Osteocyte (in vitro differentiated cells): Measurements from ENCODE around the gene JHY. TPM values are rescaled to one million over a fixed set of nuclear protein-coding genes. Genes with fewer than 3 reads are reported as not detected.

Experiments used
- DNase-seq: peaks from one replicate; pipeline ENCODE4 v3.0.0; 2021; ENCODE audit warnings: mixed read lengths; ENCODE audit not compliant: unreplicated experiment; ENCODE audit errors: extremely low spot score
- H3K27ac Mint-ChIP-seq: one replicate; pipeline ENCODE4 v1.8.0; 2021; ENCODE audit warnings: mild to moderate bottlenecking, mixed read lengths; ENCODE audit not compliant: unreplicated experiment
- H3K27me3 Mint-ChIP-seq: one replicate; pipeline ENCODE4 v1.8.0; 2021; ENCODE audit warnings: mixed read lengths; ENCODE audit not compliant: unreplicated experiment
- H3K36me3 Mint-ChIP-seq: one replicate; pipeline ENCODE4 v1.8.0; 2021; ENCODE audit warnings: mixed read lengths; ENCODE audit not compliant: unreplicated experiment
- H3K4me1 Mint-ChIP-seq: one replicate; pipeline ENCODE4 v1.8.0; 2021; ENCODE audit warnings: mixed read lengths; ENCODE audit not compliant: unreplicated experiment
- H3K4me3 Mint-ChIP-seq: one replicate; pipeline ENCODE4 v1.8.0; 2021; ENCODE audit warnings: mild to moderate bottlenecking, moderate library complexity, mixed read lengths; ENCODE audit not compliant: unreplicated experiment
- H3K9me3 Mint-ChIP-seq: one replicate; pipeline ENCODE4 v1.8.0; 2021; ENCODE audit warnings: mixed read lengths; ENCODE audit not compliant: unreplicated experiment
- total RNA-seq: library from RNA; stranded (reverse); gene quantifications from 2 replicates; pipeline ENCODE4 v1.2.1, GENCODE V29; 2021
- TF ChIP-seq, protein P1 (sequence below): fragments of 200-600 bp; sonication (generic); IDR thresholded peaks from 2 replicates; pipeline ENCODE4 v1.5.0; 2021; ENCODE audit warnings: antibody characterized with exemption, mild to moderate bottlenecking, moderate library complexity

JHY gene
- total RNA-seq, 1 donor from 2014 or later: 8.6 TPM

DNA sequence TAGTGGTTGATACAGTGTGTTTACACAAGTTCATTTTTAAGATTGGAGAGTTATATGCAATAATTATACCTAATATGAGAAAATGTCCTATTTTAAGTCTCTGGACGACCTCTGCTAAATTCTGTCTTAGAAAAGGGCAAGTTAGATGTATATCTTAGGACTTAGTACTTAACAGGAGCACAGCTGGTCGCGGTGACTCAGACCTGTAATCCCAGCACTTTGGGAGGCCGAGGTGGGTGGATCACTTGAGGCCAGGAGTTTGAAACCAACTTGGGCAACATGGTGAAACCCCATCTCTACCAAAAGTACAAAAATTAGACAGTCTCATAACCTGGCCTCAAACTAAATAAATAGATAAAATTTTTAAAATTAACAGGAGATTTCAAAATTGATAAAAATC is 71.9 kb downstream of the JHY start:
- Mint-ChIP-seq H3K27me3 (peaks cover 5% of the 10 kb centered on the region), H3K4me3 (no peak overlapping the region), H3K9me3 (no peaks in the 10 kb centered on the region), H3K36me3 (peaks cover 13% of the 10 kb centered on the region), H3K4me1 (no peaks in the 10 kb centered on the region), H3K27ac (no peak overlapping the region)
- TF ChIP-seq, protein P1, sequence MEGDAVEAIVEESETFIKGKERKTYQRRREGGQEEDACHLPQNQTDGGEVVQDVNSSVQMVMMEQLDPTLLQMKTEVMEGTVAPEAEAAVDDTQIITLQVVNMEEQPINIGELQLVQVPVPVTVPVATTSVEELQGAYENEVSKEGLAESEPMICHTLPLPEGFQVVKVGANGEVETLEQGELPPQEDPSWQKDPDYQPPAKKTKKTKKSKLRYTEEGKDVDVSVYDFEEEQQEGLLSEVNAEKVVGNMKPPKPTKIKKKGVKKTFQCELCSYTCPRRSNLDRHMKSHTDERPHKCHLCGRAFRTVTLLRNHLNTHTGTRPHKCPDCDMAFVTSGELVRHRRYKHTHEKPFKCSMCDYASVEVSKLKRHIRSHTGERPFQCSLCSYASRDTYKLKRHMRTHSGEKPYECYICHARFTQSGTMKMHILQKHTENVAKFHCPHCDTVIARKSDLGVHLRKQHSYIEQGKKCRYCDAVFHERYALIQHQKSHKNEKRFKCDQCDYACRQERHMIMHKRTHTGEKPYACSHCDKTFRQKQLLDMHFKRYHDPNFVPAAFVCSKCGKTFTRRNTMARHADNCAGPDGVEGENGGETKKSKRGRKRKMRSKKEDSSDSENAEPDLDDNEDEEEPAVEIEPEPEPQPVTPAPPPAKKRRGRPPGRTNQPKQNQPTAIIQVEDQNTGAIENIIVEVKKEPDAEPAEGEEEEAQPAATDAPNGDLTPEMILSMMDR: no peak
- DNase-seq: no peak

DNA sequence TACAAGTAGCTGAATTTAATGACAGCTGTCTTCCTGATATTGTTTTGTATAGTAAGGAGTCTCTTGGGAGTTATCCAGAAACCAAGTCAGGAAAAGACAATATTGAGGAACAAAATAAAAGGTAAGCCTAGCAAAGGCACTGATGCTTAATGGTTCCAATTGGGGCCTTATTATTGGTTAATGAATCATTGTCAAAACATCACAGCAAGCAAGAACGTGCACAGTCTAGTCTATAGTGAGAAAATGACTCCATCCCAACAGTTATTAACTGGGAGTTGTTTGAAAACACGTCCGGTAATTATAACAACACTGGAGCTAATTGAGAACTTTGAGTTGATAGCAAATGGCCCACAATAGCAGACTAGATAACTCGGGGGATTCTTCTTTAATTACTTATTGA is 81.4 kb downstream of the JHY start:
- Mint-ChIP-seq H3K27ac (no peak overlapping the region), H3K9me3 (no peaks in the 10 kb centered on the region), H3K36me3 (peaks cover 2% of the 10 kb centered on the region), H3K27me3 (peaks cover 56% of the 10 kb centered on the region), H3K4me1 (peaks cover 4% of the 10 kb centered on the region), H3K4me3 (no peak overlapping the region)
- no peak for DNase-seq
- TF ChIP-seq, protein P1: no peak

DNA sequence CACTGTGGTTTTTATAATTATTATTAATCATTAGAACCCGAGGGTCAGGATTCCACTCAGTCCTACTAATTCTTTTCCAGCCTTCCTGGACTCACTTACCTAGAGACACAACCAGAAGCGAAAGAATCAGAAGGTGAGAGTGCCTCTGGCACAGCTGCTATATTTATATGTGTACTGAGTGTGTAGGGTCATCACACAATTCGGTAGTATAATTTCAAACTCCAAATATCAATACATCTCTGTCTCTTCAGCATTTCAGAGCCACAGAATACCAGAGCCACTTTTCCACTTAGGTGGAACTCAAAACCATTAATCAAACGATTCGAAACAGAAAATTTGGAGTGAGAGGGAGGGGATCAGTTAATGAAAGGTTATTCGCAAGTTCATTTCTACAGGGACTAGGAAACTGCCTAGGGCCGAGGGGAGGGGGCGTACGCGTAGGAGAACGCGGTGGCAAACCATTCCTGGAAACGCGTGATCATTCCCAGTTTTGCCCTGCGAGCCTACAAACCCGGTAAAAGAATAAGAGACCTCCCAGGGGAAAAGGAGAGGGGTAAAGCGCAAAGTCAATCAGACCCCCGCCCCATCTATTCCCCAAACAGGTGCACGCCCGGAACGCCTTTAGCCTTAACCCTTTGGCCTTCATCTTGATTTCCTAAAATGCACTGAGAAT is 93.6 kb downstream of the JHY start:
- no peak for DNase-seq
- TF ChIP-seq, protein P1: no peak
- Mint-ChIP-seq H3K27me3 (peaks cover 89% of the 10 kb centered on the region), H3K4me3 (no peak overlapping the region), H3K4me1 (peaks cover 25% of the 10 kb centered on the region), H3K9me3 (no peaks in the 10 kb centered on the region), H3K27ac (no peak overlapping the region), H3K36me3 (no peaks in the 10 kb centered on the region)

DNA sequence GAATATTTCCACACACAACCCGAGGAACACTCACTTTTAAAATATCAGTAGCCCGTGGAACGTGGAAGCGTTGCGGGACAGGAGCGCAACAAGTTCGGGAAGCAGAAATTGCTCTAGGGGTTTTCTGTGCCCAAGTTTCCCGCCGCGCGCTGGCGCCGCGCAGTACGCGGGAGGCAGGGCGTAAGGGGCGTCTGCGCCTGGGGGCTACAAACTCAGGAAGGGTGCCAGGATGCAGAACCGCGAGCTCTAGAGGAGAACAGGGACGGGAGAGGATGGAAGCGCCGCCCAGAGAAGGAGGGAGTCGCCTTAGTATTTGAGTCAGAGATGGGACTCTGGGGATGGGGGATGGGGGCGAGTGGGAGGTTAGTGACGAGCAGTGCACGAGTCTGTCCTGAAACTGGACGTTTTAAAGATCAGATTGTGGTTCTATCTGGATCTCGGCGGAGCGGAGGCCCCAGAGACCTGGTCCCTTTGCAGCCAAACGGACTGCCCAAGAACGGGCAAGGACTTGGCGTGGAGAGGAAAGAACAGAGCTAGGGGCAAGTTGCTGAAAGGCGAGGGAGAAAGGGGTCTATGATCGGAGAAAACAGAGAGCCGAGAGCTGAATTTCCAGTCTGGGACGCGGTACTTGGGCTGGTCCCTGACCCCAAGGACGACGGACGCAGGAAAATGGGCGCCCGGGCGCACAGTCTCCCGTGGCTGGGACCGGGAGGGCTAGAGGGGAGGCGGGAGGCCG is 94.3 kb downstream of the JHY start:
- Mint-ChIP-seq H3K27me3 (peaks cover 93% of the 10 kb centered on the region), H3K9me3 (no peaks in the 10 kb centered on the region), H3K27ac (no peak overlapping the region), H3K4me3 (peak overlapping the region; percentile 62), H3K4me1 (peaks cover 29% of the 10 kb centered on the region), H3K36me3 (no peaks in the 10 kb centered on the region)
- DNase-seq: no peak
- TF ChIP-seq, protein P1: no peak
